HG02571 (cell line): ENCODE measurements around the gene ELMO2.
A peak's percentile ranks its signal among the peaks of the same experiment; 100 is the strongest.

Experiments used
- ATAC-seq: cut with Tn5 transposase; IDR thresholded peaks from one replicate; pipeline ENCODE4 v1.9.1; 2021; ENCODE audit warnings: mild to moderate bottlenecking, moderate library complexity; ENCODE audit not compliant: unreplicated experiment

The ELMO2 gene

DNA sequence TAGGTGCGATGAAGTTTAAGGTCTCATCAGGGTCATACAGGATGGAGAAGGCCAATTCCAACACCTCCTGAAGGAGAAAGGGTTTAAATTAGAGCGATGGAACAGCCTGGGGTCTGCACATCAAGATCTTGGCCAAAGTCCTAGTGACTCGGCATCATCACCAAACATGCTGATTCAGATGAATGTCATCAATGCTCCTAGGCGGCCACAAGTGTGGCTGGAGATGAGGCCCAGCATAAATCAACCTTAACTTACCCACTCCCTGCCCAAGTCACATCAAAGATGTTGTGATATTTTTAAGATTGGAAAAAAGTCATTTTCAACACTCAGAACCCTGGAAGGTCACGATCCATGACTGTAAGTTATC lies 37.5 kb downstream of the ELMO2 start:
- no peak for ATAC-seq

DNA sequence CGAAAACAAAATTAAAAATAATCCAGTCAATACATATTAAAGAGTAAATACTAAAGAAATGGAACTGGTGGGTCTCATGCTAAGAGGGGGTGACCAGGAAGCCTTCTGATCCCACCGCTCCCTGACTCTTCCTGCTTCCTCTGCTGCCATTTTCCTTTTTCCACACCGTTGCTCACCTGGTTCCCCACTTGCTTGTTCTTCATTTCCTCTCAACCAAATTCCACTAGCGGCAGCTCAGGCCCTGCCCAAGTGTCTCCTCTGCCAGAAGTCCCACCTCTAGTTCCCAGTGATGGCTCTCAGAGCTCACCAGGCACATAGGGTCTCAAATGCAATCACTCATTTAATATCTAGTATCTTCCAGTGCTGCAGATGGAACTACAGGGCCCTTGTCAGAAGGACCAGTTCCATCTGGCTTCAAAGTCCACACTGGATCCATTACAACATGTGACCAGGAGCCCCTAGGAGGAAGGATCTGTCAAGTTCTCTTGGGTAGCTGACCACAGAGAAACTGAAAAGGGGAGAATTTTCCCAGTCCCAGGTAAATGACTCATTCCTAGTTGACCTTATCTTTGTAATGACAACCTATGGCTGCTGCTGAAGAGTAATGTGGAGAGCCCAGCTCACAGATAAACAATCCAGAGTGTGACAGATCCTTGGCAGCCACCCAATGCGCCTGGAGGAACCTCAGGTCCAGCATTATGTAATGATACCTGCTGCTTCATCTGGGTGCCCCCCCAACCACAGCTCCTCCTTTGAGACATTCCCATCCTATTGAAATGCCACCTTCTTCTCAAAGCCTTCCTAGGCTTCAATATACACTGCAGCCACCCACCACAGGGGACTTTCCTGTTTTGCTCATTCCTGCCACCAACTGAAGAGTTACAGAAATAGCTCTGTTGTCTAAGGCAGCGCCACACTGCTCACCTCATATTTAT lies 38.2 kb downstream of the ELMO2 start:
- no peak for ATAC-seq

DNA sequence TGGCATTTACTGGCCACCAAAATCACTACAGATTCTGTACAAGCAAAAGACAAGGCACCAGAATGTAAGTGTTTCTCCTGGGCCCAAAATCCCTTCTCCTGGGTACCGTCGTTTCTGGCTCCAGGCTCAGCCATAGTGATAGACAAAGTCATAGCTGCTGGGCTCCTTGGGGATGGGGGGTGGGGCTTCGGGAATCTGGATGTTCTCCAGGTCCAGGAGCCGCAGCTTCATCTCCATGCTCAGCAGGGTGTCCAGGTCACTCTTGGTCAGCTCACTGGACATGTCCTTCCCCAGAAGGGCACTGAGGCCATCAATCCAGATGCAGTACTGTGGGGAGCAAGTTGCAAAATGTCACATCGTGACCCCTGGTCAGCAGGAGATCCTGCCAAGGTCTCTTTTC lies 39.2 kb downstream of the ELMO2 start:
- ATAC-seq = no peak

DNA sequence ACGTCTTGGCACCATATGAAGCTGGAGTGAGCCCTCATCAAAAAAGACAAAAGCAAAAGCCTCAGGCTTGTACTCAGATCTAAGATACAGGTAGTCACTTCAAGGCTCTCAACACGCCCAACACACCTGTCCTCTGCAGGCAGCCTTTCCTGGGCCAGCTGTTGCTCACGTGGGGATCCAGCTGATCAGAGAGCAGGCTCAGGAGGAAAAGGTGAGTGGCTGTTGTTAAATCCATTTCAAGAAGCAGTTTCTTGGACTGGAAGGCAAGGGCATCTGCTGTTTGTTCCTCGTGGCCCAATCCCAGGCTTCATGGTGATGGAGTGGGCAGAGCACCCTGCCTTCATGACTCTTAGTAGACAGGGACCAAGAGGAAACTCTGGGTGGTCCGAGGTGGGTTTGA lies 39.6 kb downstream of the ELMO2 start:
- no peak for ATAC-seq

DNA sequence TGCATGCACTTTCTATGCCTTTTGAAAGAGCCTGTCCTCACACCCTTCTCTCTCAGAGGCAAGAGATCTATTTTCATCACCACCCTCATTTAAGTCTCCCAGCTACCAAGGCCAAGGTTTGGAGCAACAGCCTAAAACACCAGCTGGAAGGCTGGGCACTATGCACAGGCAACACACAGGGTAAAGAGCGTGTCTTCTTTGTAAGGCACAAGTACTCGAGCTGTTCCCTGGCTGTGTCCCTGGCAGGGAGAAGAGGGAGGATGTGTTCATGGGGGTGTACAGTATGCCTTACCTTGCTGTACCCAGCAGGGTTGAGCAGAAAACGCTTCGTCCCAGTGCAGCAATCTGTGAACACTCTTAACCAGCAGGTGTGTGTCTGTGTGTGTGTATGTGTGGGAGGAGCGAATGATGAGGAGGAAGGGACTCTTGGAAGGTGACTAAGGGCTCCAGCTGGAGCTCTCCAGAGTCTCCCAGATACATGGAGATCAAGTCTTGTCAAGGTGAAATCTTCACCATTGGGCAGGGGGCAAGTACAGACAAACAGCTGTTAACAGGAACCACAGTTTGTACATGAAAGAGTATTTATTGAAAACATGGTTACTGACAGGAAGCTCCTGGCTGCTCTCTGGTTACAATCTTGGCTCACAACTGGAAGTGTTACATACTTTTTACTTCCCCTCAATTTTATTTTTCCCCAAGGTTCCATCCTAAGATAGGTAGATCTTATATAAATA lies 40.8 kb downstream of the ELMO2 start:
- no peak for ATAC-seq

DNA sequence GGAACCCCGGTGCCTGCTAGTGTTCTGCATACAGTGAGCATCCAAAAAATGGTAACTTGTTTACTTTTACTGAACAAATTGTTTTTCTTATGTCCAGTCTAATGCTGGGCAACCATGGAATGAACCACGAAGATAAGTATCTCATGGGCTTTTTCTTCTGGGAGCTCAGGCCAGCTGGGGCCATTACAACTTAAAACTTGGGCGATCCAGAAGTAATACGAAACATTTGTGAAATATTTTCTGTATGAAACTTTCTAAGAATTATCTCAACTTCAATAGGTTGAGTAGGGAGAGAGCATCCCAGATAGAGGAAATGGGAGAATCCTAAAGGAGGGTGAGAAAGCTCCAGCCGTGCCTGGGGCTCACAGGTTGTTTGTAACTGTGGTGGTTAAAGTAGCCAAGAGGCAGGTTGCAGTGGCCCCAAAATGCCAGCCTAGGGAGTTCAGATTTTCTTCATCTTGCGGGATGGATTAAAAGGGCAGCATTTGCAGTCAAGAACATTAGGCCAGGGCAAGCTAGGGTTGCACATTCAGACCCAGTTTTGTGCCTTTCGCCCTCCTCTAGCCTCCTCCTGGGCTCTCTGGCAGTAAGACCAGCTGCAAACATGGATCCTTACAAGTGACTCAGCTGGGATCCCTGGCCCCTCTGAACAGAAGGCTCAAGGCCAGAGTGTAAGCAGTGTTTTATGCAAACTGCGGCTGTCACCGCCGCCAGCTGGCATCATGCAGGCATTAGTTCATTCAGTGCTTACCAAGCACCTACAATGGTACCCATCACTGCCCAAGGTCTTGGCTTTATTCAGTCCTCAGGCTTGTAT lies 41.5 kb downstream of the ELMO2 start:
- no peak for ATAC-seq

DNA sequence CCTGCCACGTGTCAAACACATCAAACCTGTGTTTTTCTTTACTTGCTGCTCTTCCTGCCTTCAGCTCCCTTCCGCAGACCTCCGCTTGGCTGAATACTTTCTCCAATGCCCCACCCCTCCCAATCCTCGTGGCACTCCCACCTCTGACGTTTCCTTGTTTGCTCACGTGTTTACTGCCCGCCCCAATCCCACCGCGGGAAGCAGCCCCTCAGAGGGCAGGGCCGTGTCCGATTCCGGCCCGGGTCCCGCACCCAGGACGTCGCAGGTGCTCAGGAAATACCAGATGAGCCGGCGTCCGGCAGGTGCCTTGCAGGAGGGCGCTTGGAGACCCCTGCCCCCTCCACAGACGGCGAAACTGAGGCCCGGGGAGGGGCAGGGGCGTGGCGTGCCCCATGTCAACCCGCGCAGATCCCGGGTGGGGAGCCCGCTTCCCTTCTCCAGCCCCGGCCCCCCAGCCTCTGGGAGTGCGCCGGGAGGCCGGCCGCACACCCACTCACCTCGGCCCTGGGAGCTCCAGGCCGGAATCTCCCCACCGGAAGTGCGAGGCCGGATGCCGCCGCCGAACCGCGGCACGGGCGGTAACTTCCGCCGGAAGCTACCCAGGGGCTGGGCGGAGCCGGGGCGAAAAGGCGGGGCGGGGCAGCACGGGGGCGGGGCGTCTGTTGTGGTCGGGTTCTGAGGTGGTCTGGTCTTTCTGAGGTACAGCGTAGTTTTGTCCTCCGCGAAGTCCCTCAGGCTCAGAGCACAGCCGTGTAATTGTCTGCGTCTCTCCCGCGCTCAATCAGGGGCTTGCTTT lies 42.3 kb downstream of the ELMO2 start:
- peak; percentile 69 for ATAC-seq

DNA sequence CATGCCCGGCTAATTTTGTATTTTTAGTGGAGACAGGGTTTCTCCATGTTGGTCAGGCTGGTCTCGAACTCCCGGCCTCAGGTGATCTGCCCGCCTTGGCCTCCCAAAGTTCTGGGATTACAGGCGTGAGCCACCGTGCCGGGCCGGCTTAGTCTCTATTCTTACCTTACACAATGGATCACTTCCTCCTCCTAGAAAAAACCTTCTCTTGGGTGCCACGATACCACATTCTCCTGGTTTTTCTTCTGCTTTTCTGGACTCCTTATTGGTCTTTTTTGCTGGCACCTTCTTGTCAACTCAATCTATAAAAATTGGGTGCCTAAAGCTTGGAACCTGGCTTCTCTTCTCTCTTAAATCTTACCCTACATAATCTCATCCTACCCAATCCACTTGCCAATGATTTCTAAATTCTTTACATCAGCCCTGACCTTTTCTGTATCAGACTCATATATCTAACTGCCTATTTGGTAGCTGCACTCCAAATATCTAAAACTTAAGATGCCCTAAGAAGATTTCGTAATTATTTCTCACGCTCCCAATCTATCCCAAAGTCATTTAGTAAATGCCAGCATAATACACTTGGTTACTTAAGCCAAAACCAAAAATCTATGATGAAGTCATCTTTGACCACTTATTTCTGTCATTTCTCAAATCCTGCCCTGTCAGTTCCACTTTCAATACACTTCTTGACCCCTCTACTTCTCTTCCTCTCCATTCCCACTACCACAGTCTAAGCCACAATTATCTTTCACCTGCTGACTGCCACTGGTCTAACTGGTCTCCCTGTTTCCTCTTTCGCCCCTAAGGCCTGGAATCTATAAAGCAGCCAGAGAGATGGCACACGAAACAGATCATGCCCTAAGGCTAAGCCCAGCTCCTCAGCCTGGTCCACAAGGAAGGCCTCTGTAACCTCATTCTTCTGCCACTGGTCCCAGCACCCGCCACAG lies 43.2 kb downstream of the ELMO2 start:
- peak; percentile 7 for ATAC-seq

DNA sequence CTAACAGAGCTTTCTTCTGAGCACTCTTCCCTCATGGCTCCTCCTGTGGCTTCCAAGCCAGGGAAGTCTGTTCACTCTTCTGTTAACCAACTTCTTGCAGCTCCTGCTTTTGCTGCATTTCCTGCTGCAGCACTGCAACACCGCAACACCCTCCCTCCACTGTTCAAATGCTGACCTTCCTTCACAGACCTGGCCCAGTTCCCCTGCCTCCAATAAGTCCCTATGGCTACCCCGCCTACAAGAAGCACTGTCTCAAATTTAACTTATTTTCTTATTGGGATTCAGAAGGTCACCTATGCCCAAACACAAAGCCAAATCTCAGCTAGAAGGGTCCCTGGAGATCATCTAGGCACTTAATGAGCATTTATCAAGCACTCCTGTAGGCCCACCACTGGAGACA lies 44.6 kb downstream of the ELMO2 start:
- no peak for ATAC-seq

DNA sequence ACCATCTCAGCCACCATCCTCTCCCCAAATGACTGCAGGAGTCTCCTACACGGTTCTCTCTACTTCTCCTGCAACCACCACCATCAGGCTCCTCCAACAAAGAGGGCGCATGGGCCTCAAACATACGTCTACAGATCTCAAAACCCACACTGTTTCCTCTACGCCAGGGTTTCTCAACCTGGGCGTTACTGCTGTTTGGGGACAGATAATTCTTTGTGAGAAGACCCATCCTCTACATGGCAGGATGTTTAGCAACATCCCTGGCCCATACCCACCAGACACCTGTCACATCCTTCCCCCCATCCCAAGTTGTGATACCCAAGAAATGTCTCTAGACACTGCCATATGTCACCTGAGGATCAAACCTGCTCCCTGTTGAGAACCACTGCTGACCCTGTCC lies 45.0 kb downstream of the ELMO2 start:
- no peak for ATAC-seq

DNA sequence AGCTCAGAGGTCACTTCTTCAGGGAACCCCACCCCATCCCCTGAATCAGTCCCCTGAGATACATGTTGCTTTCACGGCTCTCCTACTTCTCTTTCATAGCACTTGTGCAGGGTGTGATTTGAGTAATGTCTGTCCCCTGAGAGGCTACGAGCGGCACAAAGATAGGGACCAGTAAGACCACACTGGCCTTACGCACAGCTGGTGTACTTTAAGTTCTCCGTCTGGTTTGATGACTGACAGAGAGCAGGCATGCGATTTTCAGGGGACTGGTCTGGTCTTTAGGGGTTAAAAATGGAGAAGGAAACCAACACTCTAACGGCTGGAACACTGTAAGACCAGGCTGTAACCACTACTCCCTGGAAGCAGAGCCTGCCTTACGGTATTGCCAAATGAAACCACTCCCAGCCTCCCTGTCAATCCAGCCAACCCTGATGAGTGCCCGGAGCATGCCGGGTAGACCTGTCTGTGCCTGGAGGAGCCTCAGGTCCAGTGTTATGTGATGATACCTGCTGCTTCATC lies 47.1 kb downstream of the ELMO2 start:
- ATAC-seq = peak; percentile 57

DNA sequence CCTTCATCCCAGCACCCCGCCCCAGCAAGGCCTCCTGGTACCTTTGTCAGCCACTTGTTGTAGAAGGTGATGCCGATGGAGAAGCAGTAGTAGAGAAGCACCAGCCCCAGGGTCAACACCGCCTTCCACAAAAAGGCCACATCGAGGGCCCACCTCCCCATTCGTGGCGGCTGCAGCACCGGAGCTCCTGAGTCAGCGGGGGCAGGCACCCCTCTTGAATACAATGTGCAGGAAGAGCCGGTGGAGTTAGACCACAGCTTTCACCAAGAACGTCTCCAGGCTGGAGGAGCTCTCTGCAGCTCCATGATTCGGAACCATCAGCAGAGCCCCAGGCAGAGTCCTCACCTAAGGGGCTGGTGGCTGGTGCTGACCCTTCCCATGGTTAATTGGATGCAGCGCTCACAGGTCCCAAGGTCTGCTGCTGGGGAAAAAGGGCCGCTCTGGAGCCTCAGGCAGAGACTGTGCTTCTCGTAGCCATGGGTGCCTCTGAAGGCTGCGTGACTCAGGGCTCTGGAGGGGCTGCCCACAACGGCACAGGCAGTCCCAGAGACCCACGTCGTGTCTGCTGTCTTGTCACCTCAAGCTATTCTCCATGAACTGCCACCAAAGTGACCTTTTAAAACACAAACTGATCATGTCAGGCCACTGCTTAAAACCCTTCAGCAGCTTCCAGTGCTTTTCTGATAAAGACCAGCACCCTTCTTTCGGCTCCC lies 47.9 kb downstream of the ELMO2 start:
- ATAC-seq = no peak

DNA sequence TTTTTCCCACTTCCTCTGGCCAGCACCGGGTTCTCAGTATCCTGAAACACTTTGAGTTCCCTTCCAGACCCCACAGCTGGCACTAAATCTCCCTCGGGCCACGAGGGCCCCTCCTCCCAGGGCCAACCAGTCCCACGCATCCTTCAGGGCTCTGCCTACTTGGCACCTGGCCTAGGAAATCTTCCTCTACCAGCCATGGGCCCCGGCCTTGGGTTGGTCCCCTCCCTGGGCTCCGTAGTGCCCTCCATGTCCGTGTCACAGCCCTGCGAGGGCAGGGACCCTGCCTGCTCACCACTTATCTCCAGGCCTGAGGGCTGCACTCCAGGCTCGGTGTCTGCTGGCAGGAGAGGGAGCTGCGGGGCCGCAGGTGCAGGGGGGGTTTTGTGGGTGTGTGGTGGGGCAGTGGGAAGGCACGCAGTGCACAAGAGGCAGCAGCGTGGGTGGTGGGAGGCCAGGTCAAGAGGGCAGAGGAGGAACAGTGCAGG lies 49.3 kb downstream of the ELMO2 start:
- ATAC-seq = no peak

DNA sequence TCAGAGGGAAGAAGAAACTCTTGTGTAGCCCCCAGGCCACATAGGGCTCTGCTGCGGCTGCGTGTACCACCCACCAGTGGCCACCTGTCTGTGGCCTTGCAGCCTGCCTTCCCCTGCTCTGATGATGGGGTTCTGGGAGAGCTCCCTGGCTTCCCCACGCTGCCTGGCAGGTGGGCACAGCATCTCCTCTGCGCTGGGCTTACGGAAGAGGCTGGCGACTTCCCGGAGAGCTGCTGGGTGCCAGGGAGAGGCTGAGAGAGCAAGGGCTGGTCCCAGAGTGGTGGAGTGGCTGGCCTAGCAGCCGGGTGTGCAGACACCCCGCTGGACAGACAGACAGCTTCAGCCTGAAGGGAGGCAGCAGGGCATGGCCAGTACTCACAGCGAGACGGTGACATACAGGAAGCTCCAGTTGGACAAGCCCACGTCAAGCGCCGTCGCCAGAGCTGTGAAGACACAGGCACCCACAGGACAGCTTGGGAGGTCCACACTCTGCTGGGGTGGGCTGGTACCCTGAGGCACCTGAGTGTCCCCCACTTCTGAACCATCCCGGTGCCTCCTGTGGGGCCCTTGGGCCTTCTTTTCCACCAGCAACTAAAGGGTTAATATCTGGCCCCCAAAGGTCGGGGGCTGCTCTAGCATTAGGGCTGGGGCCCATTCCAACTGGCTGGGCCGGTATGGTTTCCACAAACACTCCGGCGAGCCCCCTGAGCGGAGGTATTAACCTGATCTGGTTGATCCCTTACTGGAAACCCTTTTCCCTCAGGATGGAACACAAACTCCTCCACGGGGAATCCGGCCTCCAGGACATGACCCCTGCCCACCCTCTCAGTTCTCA lies 50.0 kb downstream of the ELMO2 start:
- ATAC-seq = no peak

DNA sequence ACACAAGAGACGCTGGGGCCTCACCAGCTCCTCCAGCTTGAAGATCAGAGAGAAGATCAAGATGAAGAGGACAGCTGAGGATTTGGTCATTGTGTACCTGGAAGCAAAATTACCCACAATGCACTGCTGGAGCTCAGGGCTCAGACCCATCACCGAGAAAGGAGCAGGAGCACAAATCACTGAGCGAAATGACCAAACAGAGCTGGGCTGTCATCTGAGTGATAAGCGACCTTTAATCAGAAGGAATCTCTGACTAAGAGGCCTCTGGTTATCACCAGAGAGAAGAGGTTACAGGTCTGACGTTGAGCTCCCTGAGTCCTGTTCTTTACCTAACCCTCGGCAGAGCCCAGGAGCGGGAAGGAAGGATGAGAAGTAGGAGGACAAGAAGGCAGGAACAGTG lies 50.6 kb downstream of the ELMO2 start:
- ATAC-seq = no peak

DNA sequence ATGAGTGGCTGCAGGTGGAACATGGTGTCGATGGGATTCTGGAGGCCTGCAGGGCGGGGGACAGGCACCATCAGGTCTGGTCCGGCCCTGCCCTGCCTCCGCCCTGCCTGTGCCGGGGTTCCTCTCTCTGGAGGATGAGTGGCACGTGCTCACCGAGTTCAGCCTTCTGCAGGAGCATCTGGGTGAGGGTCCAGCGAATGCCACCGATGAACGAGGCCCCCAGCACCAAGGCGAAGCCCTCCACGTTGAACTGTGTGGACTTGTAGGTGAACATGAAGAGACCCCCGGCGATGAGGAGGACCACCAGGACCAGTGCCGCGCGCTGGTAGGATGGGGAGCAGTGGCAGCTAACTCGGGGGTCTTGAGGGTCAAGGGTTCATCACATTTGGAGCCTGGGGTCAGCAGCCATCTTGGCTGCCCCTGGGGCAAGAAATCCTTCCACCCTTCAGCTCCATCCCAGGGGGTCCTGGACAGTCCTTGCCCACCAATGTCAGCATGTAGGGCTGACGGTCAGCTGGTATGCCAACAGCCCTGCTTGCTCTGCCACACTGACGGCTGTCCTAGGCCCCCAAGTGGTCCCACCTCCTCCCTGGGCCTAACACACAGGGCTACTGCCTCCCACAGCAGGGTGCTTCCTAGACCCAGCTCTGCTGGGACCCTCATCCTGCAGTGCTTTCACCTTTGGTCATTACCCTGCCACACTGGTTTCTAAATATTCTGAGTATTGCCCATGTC lies 51.3 kb downstream of the ELMO2 start:
- ATAC-seq = no peak

DNA sequence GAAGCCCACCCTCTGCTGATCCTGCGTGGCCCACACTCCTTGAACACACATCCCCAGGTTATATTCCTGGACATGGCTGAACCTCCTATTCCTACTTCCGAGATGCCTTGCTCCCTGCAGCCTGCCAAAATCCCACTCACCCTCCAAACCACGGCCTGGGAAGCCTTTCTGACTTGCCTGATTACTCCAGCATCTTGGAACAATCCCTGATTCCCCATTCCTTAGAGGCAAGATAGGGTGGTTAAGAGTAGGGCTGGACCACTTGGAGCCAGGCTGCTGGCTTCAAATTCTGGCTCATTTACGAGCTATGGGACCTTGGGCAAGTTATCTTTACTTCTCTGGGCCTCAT lies 52.2 kb downstream of the ELMO2 start:
- no peak for ATAC-seq
